IgD-negative memory B cell (primary cell): ENCODE data around the gene ZNF521. TPM values are rescaled to one million over a fixed set of nuclear protein-coding genes. Genes with fewer than 3 reads are reported as not detected.

Experiments used
- H3K27ac Mint-ChIP-seq, 3 donors: one replicate each; pipeline ENCODE4 v1.8.0; 2020 to 2022; ENCODE audit warnings: mild to moderate bottlenecking in 3 of 3, mixed read lengths in 3 of 3, moderate library complexity in 1 of 3
- H3K27me3 Mint-ChIP-seq: one replicate; pipeline ENCODE4 v1.8.0; 2021; ENCODE audit warnings: mixed read lengths
- H3K36me3 Mint-ChIP-seq: one replicate; pipeline ENCODE4 v1.8.0; 2020; ENCODE audit warnings: mild to moderate bottlenecking, mixed read lengths
- H3K4me1 Mint-ChIP-seq, 3 donors: one replicate each; pipeline ENCODE4 v1.8.0; 2020 to 2022; ENCODE audit warnings: mixed read lengths in 3 of 3, mild to moderate bottlenecking in 1 of 3
- H3K4me3 Mint-ChIP-seq, 4 donors: one replicate each; pipeline ENCODE4 v1.8.0; 2020 to 2022; ENCODE audit warnings: mild to moderate bottlenecking in 4 of 4, mixed read lengths in 4 of 4, moderate library complexity in 3 of 4
- H3K9me3 Mint-ChIP-seq, 3 donors: one replicate each; pipeline ENCODE4 v1.8.0; 2020 to 2021; ENCODE audit warnings: mixed read lengths in 3 of 3, mild to moderate bottlenecking in 1 of 3
- polyA plus RNA-seq: library from polyadenylated mRNA; unstranded; fragments of 300-500 nt; fragmentation: Illumina TruSeq; gene quantifications from one replicate; pipeline ENCODE4 v1.2.3, GENCODE V29; 2021

ZNF521 gene
- polyA plus RNA-seq, 1 donor from 2014 or later = not detected

- Mint-ChIP-seq H3K27me3 (peaks cover 1% of the 10 kb centered on the region), H3K36me3 (no peaks in the 10 kb centered on the region), H3K27ac (no peak overlapping the region), H3K4me1 (peaks cover 0 to 3% (median 0%) of the 10 kb centered on the region in 3 donors), H3K9me3 (peaks cover 0 to 2% (median 0%) of the 10 kb centered on the region in 3 donors), H3K4me3 (no peak overlapping the region)
These were observed 207.1 kb downstream of the ZNF521 start for GRCh38 chr18:25144820-25145219.

GRCh38 chr18:25141886-25142285 lies 210.1 kb downstream of the ZNF521 start:
- Mint-ChIP-seq H3K9me3 (peaks cover 0 to 3% (median 0%) of the 10 kb centered on the region in 3 donors), H3K27ac (no peak overlapping the region), H3K27me3 (peaks cover 1% of the 10 kb centered on the region), H3K4me3 (no peak overlapping the region), H3K36me3 (no peaks in the 10 kb centered on the region), H3K4me1 (peaks cover 0 to 3% (median 0%) of the 10 kb centered on the region in 3 donors)

- H3K36me3 Mint-ChIP-seq = no peaks in the 10 kb centered on the region
- H3K4me1 Mint-ChIP-seq = peaks cover 0 to 3% (median 0%) of the 10 kb centered on the region in 3 donors
- no peak overlapping the region for H3K27ac Mint-ChIP-seq
- H3K27me3 Mint-ChIP-seq = peaks cover 3% of the 10 kb centered on the region
- peaks cover 0 to 3% (median 0%) of the 10 kb centered on the region in 3 donors for H3K9me3 Mint-ChIP-seq
- H3K4me3 Mint-ChIP-seq = no peak overlapping the region
These were observed 210.6 kb downstream of the ZNF521 start for GRCh38 chr18:25141399-25141798.

GRCh38 chr18:25140962-25141308 lies 211.0 kb downstream of the ZNF521 start:
- Mint-ChIP-seq H3K27ac (no peak overlapping the region), H3K36me3 (no peaks in the 10 kb centered on the region), H3K4me1 (peaks cover 0 to 3% (median 0%) of the 10 kb centered on the region in 3 donors), H3K4me3 (no peak overlapping the region), H3K27me3 (peaks cover 5% of the 10 kb centered on the region), H3K9me3 (peaks cover 0 to 3% (median 0%) of the 10 kb centered on the region in 3 donors)

GRCh38 chr18:25140124-25140961 lies 211.6 kb downstream of the ZNF521 start:
- H3K4me3 Mint-ChIP-seq = no peak overlapping the region
- no peaks in the 10 kb centered on the region for H3K36me3 Mint-ChIP-seq
- peaks cover 0 to 3% (median 0%) of the 10 kb centered on the region in 3 donors for H3K4me1 Mint-ChIP-seq
- peaks cover 5% of the 10 kb centered on the region for H3K27me3 Mint-ChIP-seq
- H3K9me3 Mint-ChIP-seq = peaks cover 0 to 3% (median 0%) of the 10 kb centered on the region in 3 donors
- no peak overlapping the region for H3K27ac Mint-ChIP-seq

- H3K4me1 Mint-ChIP-seq = peaks cover 0 to 3% (median 0%) of the 10 kb centered on the region in 3 donors
- peaks cover 0 to 3% (median 0%) of the 10 kb centered on the region in 3 donors for H3K9me3 Mint-ChIP-seq
- H3K4me3 Mint-ChIP-seq = no peak overlapping the region
- no peak overlapping the region for H3K27ac Mint-ChIP-seq
- no peaks in the 10 kb centered on the region for H3K36me3 Mint-ChIP-seq
- H3K27me3 Mint-ChIP-seq = peaks cover 3% of the 10 kb centered on the region
These were observed 214.8 kb downstream of the ZNF521 start for GRCh38 chr18:25137197-25137472.

- Mint-ChIP-seq H3K4me1 (peaks cover 0 to 3% (median 0%) of the 10 kb centered on the region in 3 donors), H3K9me3 (peaks cover 0 to 3% (median 0%) of the 10 kb centered on the region in 3 donors), H3K27ac (no peak overlapping the region), H3K36me3 (no peaks in the 10 kb centered on the region), H3K27me3 (peaks cover 3% of the 10 kb centered on the region), H3K4me3 (no peak overlapping the region)
These were observed 215.4 kb downstream of the ZNF521 start for GRCh38 chr18:25136416-25137196.

- no peaks in the 10 kb centered on the region for H3K4me1 Mint-ChIP-seq
- no peaks in the 10 kb centered on the region for H3K36me3 Mint-ChIP-seq
- no peak overlapping the region for H3K27ac Mint-ChIP-seq
- H3K9me3 Mint-ChIP-seq = peaks cover 0 to 3% (median 0%) of the 10 kb centered on the region in 3 donors
- no peak overlapping the region for H3K4me3 Mint-ChIP-seq
- peaks cover 3% of the 10 kb centered on the region for H3K27me3 Mint-ChIP-seq
These were observed 217.1 kb downstream of the ZNF521 start for GRCh38 chr18:25134861-25135260.

- peaks cover under 1% of the 10 kb centered on the region for H3K36me3 Mint-ChIP-seq
- no peak overlapping the region for H3K4me3 Mint-ChIP-seq
- peaks cover 3% of the 10 kb centered on the region for H3K27me3 Mint-ChIP-seq
- H3K4me1 Mint-ChIP-seq = no peaks in the 10 kb centered on the region
- no peak overlapping the region for H3K27ac Mint-ChIP-seq
- H3K9me3 Mint-ChIP-seq = peaks cover 0 to 3% (median 0%) of the 10 kb centered on the region in 3 donors
These were observed 218.1 kb downstream of the ZNF521 start for GRCh38 chr18:25133879-25134278.

GRCh38 chr18:25132786-25133496 lies 219.0 kb downstream of the ZNF521 start:
- Mint-ChIP-seq H3K27me3 (peaks cover 3% of the 10 kb centered on the region), H3K4me3 (no peak overlapping the region), H3K9me3 (no peaks in the 10 kb centered on the region), H3K36me3 (peaks cover 1% of the 10 kb centered on the region), H3K27ac (no peak overlapping the region), H3K4me1 (no peaks in the 10 kb centered on the region)

- Mint-ChIP-seq H3K4me3 (no peak overlapping the region), H3K27ac (no peak overlapping the region), H3K9me3 (peaks cover 0 to 3% (median 0%) of the 10 kb centered on the region in 3 donors), H3K36me3 (peaks cover 1% of the 10 kb centered on the region), H3K27me3 (peaks cover 4% of the 10 kb centered on the region), H3K4me1 (no peaks in the 10 kb centered on the region)
These were observed 225.2 kb downstream of the ZNF521 start for GRCh38 chr18:25126751-25127150.

- H3K27ac Mint-ChIP-seq = no peak overlapping the region
- peaks cover 4% of the 10 kb centered on the region for H3K27me3 Mint-ChIP-seq
- no peak overlapping the region for H3K4me3 Mint-ChIP-seq
- peaks cover 1% of the 10 kb centered on the region for H3K36me3 Mint-ChIP-seq
- H3K4me1 Mint-ChIP-seq = no peaks in the 10 kb centered on the region
- peaks cover 0 to 3% (median 0%) of the 10 kb centered on the region in 3 donors for H3K9me3 Mint-ChIP-seq
These were observed 226.3 kb downstream of the ZNF521 start for GRCh38 chr18:25125680-25126079.

- Mint-ChIP-seq H3K4me3 (no peak overlapping the region), H3K27ac (no peak overlapping the region), H3K9me3 (peaks cover 0 to 3% (median 1%) of the 10 kb centered on the region in 3 donors), H3K4me1 (no peaks in the 10 kb centered on the region), H3K27me3 (peaks cover 6% of the 10 kb centered on the region), H3K36me3 (no peaks in the 10 kb centered on the region)
These were observed 228.3 kb downstream of the ZNF521 start for GRCh38 chr18:25123438-25124232.

- no peaks in the 10 kb centered on the region for H3K4me1 Mint-ChIP-seq
- H3K27ac Mint-ChIP-seq = peak overlapping the region in 1 of 3 donors; percentile 5
- peaks cover 2 to 10% (median 7%) of the 10 kb centered on the region in 3 donors for H3K9me3 Mint-ChIP-seq
- peaks cover 1% of the 10 kb centered on the region for H3K36me3 Mint-ChIP-seq
- H3K4me3 Mint-ChIP-seq = peak overlapping the region in 1 of 4 donors; percentile 6
- H3K27me3 Mint-ChIP-seq = peaks cover 4% of the 10 kb centered on the region
These were observed 230.5 kb downstream of the ZNF521 start for GRCh38 chr18:25121442-25121841.
